CD4-positive, CD25-positive, alpha-beta regulatory T cell (primary cell): ENCODE data around the gene LRFN3. TPM values are rescaled to one million over a fixed set of nuclear protein-coding genes. Genes with fewer than 3 reads are reported as not detected.
A peak's percentile ranks its signal among the peaks of the same experiment; 100 is the strongest.

ENCODE experiments used
- ATAC-seq, 2 donors: fragments of 150-1000 bp; cut with Tn5 transposase; one replicate each; pipeline ENCODE4 v1.10.0; 2021; ENCODE audit warnings: low read depth in 2 of 2, moderate number of reproducible peaks in 2 of 2, moderate library complexity in 1 of 2
- DNase-seq, 3 donors: peaks; one replicate each; pipeline versions ENCODE4 v3.0.0 to v3.0.0-alpha.2; 2012 to 2022; ENCODE audit warnings: mixed read lengths in 1 of 3
- H3K27ac ChIP-seq: one replicate; pipeline ENCODE4 v1.7.0; 2013; ENCODE audit warnings: mild to moderate bottlenecking, low read length; ENCODE audit not compliant: insufficient read depth, poor library complexity, severe bottlenecking
- H3K27me3 ChIP-seq: one replicate; pipeline ENCODE4 v1.7.0; 2013; ENCODE audit warnings: low read length; ENCODE audit not compliant: control insufficient read depth, insufficient read depth
- H3K36me3 ChIP-seq: one replicate; pipeline ENCODE4 v1.7.0; 2013; ENCODE audit warnings: mild to moderate bottlenecking, low read length, moderate library complexity; ENCODE audit not compliant: control insufficient read depth, insufficient read depth
- H3K4me1 ChIP-seq: 2 replicates; pipeline ENCODE4 v1.7.0; 2013; ENCODE audit warnings: mild to moderate bottlenecking, low read length; ENCODE audit not compliant: insufficient read depth, control insufficient read depth, poor library complexity, severe bottlenecking
- H3K4me3 ChIP-seq: one replicate; pipeline ENCODE4 v1.7.0; 2013; ENCODE audit warnings: low read depth, mild to moderate bottlenecking, low read length, moderate library complexity
- H3K9me3 ChIP-seq, 2 experiments: 1 replicate in 1 of 2; 2 replicates in 1 of 2; pipeline ENCODE4 v1.7.0; 2013; ENCODE audit warnings: low read length in 2 of 2, mild to moderate bottlenecking in 1 of 2, moderate library complexity in 1 of 2; ENCODE audit not compliant: control insufficient read depth in 2 of 2
- H3K27ac Mint-ChIP-seq, 3 donors: one replicate each; pipeline ENCODE4 v1.8.0; 2020 to 2022; ENCODE audit warnings: mild to moderate bottlenecking in 3 of 3, mixed read lengths in 3 of 3, moderate library complexity in 2 of 3
- H3K27me3 Mint-ChIP-seq: one replicate; pipeline ENCODE4 v1.8.0; 2022; ENCODE audit warnings: mild to moderate bottlenecking, mixed read lengths
- H3K36me3 Mint-ChIP-seq: one replicate; pipeline ENCODE4 v1.8.0; 2020; ENCODE audit warnings: mixed read lengths
- H3K4me1 Mint-ChIP-seq, 4 donors: one replicate each; pipeline ENCODE4 v1.8.0; 2020 to 2022; ENCODE audit warnings: mixed read lengths in 4 of 4, mild to moderate bottlenecking in 1 of 4
- H3K4me3 Mint-ChIP-seq, 4 donors: one replicate each; pipeline ENCODE4 v1.8.0; 2020 to 2022; ENCODE audit warnings: mild to moderate bottlenecking in 4 of 4, mixed read lengths in 4 of 4, moderate library complexity in 3 of 4
- H3K9me3 Mint-ChIP-seq, 7 donors: one replicate each; pipeline ENCODE4 v1.8.0; 2020 to 2022; ENCODE audit warnings: mixed read lengths in 7 of 7, mild to moderate bottlenecking in 3 of 7, moderate library complexity in 2 of 7
- polyA plus RNA-seq, 4 donors: library from polyadenylated mRNA; unstranded; fragments of 300-500 nt; fragmentation: Illumina TruSeq; gene quantifications; one replicate each; pipeline ENCODE4 v1.2.3, GENCODE V29; 2021
- total RNA-seq: library from RNA; stranded (reverse); gene quantifications from one replicate; pipeline ENCODE4 v1.2.3, GENCODE V29; 2022

The LRFN3 gene
- total and polyA plus RNA-seq, 5 donors from 2014 or later = 0.63 to 7.7 (median 0.94) TPM

DNA sequence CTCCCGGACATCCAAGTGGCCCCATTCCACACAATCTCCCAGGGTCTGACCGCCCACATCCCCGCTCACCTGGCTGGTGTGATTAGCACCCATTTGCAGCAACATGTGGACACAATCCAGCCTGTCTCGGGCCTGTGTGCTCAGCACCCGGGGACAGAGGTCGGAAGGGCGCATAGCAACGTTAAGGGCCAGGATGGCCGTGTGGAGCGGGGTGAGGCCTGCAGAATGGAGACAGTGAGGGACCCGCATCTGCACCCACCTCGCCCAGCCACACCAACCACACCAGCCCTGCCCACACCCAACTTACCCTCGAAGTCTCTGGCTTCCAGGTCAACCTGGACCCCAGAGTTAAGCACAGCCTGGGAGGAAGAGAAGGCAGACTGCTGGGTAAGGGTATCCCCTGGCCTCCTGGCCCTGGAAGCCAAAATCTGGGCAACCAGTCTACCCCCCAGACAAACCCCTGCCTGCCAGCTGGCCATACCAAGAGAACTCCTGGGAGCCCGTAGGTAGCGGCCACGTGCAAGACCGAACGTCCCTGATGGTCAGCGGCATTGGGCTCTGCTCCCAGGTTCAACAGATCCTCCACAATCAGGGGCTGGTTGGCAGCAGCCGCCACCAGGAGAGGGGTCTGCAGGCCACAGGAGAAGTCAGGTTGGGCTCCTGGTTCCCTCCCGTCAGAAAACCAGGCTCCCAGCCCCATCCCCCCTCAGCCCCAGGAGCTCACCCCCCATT is 40.1 kb upstream of the LRFN3 start:
- H3K27ac ChIP-seq = no peak overlapping the region
- H3K36me3 Mint-ChIP-seq = peaks cover 23% of the 10 kb centered on the region
- no peak for ATAC-seq

GRCh38 chr19:35896643-35897040 is 39.5 kb upstream of the LRFN3 start:
- DNase-seq (no peak), ATAC-seq (no peak)
- Mint-ChIP-seq H3K27me3 (no peaks in the 10 kb centered on the region), H3K9me3 (peaks cover 0 to 1% (median 0%) of the 10 kb centered on the region in 7 donors), H3K4me1 (peaks cover 0 to 44% (median 10%) of the 10 kb centered on the region in 4 donors), H3K36me3 (peaks cover 22% of the 10 kb centered on the region), H3K4me3 (peak overlapping the region in 3 of 4 donors; percentile 43 to 98 (median 58)), H3K27ac (no peak overlapping the region)
- Histone ChIP-seq H3K36me3 (peaks cover 41% of the 10 kb centered on the region), H3K9me3 (no peaks in the 10 kb centered on the region), H3K4me1 (peaks cover 50% of the 10 kb centered on the region), H3K27ac (no peak overlapping the region), H3K4me3 (no peak overlapping the region), H3K27me3 (no peaks in the 10 kb centered on the region)

More for the DNA sequence above, 40.1 kb upstream of the LRFN3 start:
- Mint-ChIP-seq H3K27me3 (no peaks in the 10 kb centered on the region), H3K27ac (peak overlapping the region in 1 of 3 donors; percentile 79), H3K4me3 (peak overlapping the region; percentile 39 to 98 (median 62)), H3K9me3 (peaks cover 0 to 1% (median 0%) of the 10 kb centered on the region in 7 donors), H3K4me1 (peaks cover 1 to 39% (median 8%) of the 10 kb centered on the region in 4 donors)
- no peaks in the 10 kb centered on the region for H3K9me3 ChIP-seq
- H3K4me1 ChIP-seq = peaks cover 44% of the 10 kb centered on the region
- H3K36me3 ChIP-seq = peaks cover 42% of the 10 kb centered on the region
- no peaks in the 10 kb centered on the region for H3K27me3 ChIP-seq
- DNase-seq = no peak
- H3K4me3 ChIP-seq = no peak overlapping the region

DNA sequence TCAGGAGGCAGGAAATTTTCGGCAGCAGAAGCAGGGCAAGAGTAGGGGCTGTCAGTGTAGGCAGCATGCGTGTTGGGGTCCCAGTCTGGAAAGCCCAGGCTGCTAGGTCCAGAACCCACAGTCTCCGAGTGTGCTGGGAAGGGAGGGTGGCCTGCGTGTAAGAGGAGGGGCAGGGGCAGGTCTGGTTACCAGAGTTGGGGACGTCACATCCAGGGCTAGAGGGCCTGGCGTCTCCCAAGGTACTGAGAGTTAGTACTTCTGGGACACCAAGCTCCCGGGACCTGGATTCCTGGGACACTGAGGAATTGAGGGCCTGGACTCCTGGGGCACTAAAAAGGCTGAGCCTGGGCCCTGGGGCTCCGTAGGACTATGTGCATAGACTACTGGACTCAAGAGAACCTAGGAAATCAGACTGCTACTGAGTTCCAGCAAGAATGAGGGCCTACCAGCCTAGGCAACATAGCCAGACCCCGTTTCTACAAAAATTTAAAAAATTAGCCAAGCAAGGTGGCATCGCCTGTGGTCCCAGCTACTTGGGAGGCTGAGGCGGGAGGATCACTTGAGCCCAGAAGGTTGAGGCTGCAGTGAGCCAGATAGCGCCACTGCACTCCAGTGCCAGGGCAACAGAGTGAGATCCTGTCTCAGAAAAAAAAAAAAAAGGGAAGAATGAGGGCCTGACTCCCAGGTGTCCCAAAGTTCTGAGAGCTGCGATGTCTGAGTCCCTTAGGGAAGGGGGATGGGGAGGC is 38.3 kb upstream of the LRFN3 start:
- DNase-seq = no peak
- H3K4me1 ChIP-seq = peaks cover 62% of the 10 kb centered on the region
- no peaks in the 10 kb centered on the region for H3K27me3 Mint-ChIP-seq

GRCh38 chr19:35898499-35898809 is 37.7 kb upstream of the LRFN3 start:
- DNase-seq (no peak), ATAC-seq (no peak)
- peaks cover 0 to 2% (median 0%) of the 10 kb centered on the region in 7 donors for H3K9me3 Mint-ChIP-seq
- H3K4me3 Mint-ChIP-seq = peak overlapping the region; percentile 98 to 100 (median 100)
- Histone ChIP-seq H3K27ac (peak overlapping the region; percentile 100), H3K9me3 (no peaks in the 10 kb centered on the region), H3K36me3 (peaks cover 27% of the 10 kb centered on the region), H3K27me3 (no peaks in the 10 kb centered on the region), H3K4me3 (peak overlapping the region; percentile 79), H3K4me1 (peaks cover 68% of the 10 kb centered on the region)
- H3K36me3 Mint-ChIP-seq = peaks cover 11% of the 10 kb centered on the region
- peak overlapping the region; percentile 96 to 98 (median 98) for H3K27ac Mint-ChIP-seq
- H3K4me1 Mint-ChIP-seq = peaks cover 7 to 56% (median 18%) of the 10 kb centered on the region in 4 donors
- peaks cover 2% of the 10 kb centered on the region for H3K27me3 Mint-ChIP-seq

More for the DNA sequence above, 38.3 kb upstream of the LRFN3 start:
- H3K4me1 Mint-ChIP-seq = peaks cover 7 to 52% (median 16%) of the 10 kb centered on the region in 4 donors
- H3K9me3 Mint-ChIP-seq = peaks cover 0 to 2% (median 0%) of the 10 kb centered on the region in 7 donors
- Histone ChIP-seq H3K27ac (peak overlapping the region; percentile 100), H3K27me3 (no peaks in the 10 kb centered on the region), H3K9me3 (no peaks in the 10 kb centered on the region), H3K36me3 (peaks cover 32% of the 10 kb centered on the region), H3K4me3 (peak overlapping the region; percentile 73)
- peak overlapping the region; percentile 98 to 100 (median 100) for H3K4me3 Mint-ChIP-seq
- no peak for ATAC-seq
- H3K36me3 Mint-ChIP-seq = peaks cover 16% of the 10 kb centered on the region
- H3K27ac Mint-ChIP-seq = peak overlapping the region; percentile 89 to 98 (median 96)

DNA sequence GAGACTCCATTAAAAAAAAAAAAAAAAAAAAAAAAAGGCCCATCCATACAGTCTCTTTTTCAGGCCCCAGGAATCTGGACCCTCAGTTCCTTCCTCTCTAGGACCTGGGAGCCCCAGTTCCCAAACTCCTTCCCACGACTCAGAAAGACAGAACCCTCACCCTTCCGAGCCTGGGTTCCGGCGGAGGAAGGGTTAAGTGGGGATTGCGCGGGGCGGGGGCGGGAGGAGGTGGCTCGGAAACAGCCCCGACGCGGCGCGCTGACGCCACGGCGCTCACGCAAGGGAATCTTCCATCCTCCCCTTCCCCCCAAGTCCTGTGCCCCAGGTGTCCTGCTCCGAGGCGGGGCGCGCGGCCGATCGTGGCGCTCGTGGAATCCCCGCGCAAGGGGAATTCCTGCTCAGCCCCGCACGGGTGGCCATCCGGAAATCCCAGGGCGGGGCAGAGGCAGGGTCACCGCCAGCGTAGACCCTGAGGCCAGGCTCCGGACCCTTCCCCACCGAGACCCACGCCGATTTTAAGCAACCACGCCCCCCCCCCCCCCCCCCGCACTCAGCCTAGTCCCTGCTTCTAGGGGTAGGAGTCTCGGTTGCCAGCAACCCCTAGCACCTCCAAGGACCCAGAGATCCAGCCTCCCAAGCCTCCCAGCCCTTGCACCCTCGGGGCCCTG is 36.5 kb upstream of the LRFN3 start:
- Histone ChIP-seq H3K9me3 (no peaks in the 10 kb centered on the region), H3K27me3 (no peaks in the 10 kb centered on the region), H3K4me3 (peak overlapping the region; percentile 79), H3K27ac (peak overlapping the region; percentile 100), H3K4me1 (peaks cover 80% of the 10 kb centered on the region), H3K36me3 (peaks cover 21% of the 10 kb centered on the region)
- peak; percentile 63 to 70 for ATAC-seq
- H3K4me1 Mint-ChIP-seq = peaks cover 7 to 67% (median 27%) of the 10 kb centered on the region in 4 donors
- peak overlapping the region; percentile 96 to 98 (median 98) for H3K27ac Mint-ChIP-seq
- H3K9me3 Mint-ChIP-seq = peaks cover 0 to 2% (median 0%) of the 10 kb centered on the region in 7 donors
- H3K4me3 Mint-ChIP-seq = peak overlapping the region; percentile 98 to 100 (median 100)
- DNase-seq = peak; percentile 85 to 95 (median 87)
- H3K36me3 Mint-ChIP-seq = peaks cover 11% of the 10 kb centered on the region
- H3K27me3 Mint-ChIP-seq = peaks cover 4% of the 10 kb centered on the region

- peaks cover 4% of the 10 kb centered on the region for H3K27me3 Mint-ChIP-seq
- peaks cover 7 to 67% (median 28%) of the 10 kb centered on the region in 4 donors for H3K4me1 Mint-ChIP-seq
- Histone ChIP-seq H3K27ac (peak overlapping the region; percentile 100), H3K4me3 (peak overlapping the region; percentile 81), H3K4me1 (peaks cover 76% of the 10 kb centered on the region), H3K27me3 (no peaks in the 10 kb centered on the region), H3K36me3 (peaks cover 10% of the 10 kb centered on the region), H3K9me3 (no peaks in the 10 kb centered on the region)
- DNase-seq (no peak), ATAC-seq (no peak)
- peaks cover 7% of the 10 kb centered on the region for H3K36me3 Mint-ChIP-seq
- H3K9me3 Mint-ChIP-seq = peaks cover 0 to 2% (median 0%) of the 10 kb centered on the region in 7 donors
- H3K27ac Mint-ChIP-seq = peak overlapping the region; percentile 96 to 100 (median 100)
- peak overlapping the region; percentile 98 to 100 (median 100) for H3K4me3 Mint-ChIP-seq
Observed at GRCh38 chr19:35901055-35901644, 35.0 kb upstream of the LRFN3 start.
